GM13977 (cell line): ENCODE data around the gene PDCD4.

Source experiments
- DNase-seq: peaks from one replicate; pipeline ENCODE4 v3.0.0; 2012; ENCODE audit warnings: low spot score
- in situ Hi-C: fragments of 300-500 bp; cut with MboI; formaldehyde crosslinking; loops from one replicate; pipeline ENCODE4 v1.12.0; 2022; ENCODE audit warnings: low sequenced_read_pairs, low pct_unique_long_range_greater_than_20kb, mixed read lengths, inconsistent platforms; ENCODE audit not compliant: unreplicated experiment
- TF ChIP-seq, protein P1 (sequence below): IDR thresholded peaks from 2 replicates; pipeline ENCODE4 v1.5.1; 2012; ENCODE audit warnings: mild to moderate bottlenecking, control low read depth; ENCODE audit not compliant: insufficient read depth; ENCODE audit errors: extremely low read depth, missing control alignments

Gene PDCD4

DNA sequence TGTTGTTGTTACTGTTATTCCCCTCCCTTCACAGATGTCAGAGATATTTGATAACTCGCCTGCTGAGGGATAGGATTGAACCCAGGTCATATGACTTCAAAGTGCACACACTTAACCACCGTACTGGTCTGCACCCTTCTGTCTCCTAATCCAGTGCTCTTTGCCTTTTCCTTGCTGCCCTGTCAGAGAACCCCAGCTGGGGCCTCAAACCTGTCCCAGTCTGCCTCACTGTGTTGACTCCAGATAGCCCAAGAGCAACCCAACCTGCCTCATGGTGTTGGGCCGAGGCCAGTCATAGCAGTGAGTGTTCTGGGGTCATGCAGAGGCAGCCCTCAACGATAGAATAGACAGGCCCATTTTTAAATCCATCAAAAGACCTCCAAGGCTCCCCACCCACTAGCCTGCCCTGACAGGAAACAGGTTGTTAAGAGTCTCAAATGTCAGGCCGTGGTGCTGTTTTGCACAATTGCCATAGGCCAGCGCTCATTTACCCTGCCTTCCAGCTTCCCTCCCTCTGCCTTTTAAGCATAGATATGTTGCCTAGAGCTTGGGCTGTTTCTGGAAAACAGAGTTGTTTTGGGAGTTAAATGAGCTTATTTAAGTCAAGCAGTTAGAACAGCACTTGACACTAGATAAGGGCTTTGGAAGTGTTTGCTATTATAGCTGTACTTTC, 37.0 kb upstream of the PDCD4 start:
- DNase-seq = no peak
- TF ChIP-seq, protein P1, sequence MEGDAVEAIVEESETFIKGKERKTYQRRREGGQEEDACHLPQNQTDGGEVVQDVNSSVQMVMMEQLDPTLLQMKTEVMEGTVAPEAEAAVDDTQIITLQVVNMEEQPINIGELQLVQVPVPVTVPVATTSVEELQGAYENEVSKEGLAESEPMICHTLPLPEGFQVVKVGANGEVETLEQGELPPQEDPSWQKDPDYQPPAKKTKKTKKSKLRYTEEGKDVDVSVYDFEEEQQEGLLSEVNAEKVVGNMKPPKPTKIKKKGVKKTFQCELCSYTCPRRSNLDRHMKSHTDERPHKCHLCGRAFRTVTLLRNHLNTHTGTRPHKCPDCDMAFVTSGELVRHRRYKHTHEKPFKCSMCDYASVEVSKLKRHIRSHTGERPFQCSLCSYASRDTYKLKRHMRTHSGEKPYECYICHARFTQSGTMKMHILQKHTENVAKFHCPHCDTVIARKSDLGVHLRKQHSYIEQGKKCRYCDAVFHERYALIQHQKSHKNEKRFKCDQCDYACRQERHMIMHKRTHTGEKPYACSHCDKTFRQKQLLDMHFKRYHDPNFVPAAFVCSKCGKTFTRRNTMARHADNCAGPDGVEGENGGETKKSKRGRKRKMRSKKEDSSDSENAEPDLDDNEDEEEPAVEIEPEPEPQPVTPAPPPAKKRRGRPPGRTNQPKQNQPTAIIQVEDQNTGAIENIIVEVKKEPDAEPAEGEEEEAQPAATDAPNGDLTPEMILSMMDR = no peak
- in situ Hi-C loops = no loop called here

DNA sequence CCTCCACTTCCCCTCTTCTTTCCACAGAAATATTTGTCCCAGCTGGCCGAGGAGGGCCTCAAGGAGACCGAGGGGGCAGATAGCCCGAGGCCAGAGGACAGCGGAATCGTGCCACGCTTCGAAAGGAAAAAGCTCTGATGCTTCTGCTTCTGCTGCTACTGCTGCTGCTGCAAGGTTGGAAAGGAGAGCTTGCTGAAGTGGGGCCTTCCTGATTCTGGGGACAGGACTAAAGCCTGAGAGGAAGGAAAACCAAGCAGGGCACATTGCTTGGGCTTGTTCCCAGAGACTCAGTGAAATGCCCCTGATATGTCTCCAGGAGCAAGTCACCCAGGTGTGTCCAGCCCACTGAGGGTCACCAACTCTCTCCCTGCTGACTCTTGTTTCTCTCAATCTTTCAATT, 35.9 kb upstream of the PDCD4 start:
- no peak for DNase-seq
- in situ Hi-C loops = no loop called here
- TF ChIP-seq, protein P1 = no peak

DNA sequence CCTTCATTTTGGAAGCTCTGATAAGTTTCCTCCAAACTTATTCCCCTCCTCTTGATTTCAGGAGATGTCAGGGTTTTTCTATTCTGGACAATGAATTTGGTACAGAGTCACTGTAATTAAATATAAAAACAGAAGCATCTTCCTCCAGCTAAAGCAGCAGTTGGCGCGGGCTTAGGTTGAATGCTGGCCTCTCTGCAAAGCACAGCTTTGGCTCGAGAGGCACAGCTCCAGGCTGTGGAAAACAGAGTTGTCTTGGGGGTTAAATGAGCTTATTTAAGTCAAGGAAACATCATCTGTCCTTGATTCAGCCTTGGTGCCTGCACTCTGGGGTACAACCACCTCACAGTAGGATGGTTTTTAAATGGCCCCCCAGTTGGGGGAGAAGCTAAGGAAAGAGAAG, 35.0 kb upstream of the PDCD4 start:
- TF ChIP-seq, protein P1 = no peak
- in situ Hi-C loops = no loop called here
- no peak for DNase-seq

DNA sequence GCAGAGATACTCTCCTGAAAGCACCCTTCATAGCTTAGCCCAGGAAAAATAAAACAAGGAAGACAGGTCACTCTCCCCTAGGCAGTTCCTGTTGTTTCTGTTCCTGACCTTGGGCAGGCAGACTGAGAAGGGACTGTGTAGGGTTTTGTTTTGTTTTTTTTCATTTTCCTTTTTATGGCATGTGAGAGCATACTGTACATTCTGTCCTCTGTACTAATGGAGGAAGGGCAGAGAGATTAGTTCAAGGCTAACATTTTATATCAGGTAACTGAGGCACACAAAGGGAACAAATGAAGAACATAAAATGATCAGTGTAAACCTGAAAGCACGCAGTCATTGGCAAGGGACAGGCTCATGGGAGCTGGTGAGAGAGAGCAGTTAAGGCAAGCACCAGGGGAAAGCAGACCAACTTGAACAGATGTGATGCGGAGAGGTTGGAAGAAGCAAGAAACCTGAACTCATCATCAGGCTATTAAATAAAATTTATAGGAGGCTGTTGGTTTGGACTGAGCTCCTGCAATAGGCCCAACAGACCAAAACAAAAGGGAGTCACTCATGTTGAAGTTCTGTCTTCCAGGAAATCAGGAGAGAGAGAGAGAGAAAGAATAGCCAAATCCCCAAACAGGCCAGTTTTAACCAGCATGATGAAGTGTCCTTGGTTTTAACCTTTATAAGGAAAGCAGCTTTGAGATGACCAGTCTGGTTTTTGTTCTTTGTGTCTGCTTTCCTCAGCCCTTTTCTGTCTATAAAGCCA, 34.1 kb upstream of the PDCD4 start:
- TF ChIP-seq, protein P1 = no peak
- in situ Hi-C loops = no loop called here
- DNase-seq = no peak

DNA sequence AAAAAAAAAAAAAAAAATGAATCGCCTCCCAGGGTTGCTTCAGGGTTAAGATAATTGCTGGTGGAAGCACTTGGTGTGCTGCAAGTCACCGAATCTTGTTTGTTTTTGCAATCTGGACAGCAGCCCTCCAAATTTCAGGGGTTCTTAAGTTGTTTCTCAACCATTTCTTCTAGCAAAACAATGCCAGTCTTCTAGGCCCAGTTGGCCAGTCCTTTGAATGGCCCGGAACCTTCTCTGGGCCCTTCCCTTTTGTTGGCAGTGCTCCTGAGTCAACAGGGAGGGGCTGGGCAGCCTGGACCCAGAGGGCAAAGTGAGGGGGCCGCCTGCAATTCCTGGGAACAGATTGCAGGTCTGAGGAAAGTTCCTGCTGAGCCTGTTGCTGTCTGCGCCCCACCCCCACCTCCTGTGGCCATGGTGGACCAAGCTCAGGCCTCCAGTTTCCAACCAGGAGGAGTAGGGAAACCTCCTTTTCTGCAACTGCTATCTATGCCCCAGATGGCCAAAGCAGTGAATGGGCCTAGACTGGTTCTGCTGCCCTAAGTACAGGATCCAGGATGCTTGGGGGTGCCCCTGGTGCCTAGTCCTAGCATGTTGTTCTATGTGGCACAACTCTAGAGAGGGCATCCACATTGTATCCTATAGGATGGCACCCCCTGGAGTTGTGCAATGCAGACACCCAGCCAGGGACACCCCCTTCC, 31.4 kb upstream of the PDCD4 start:
- no peak for DNase-seq
- TF ChIP-seq, protein P1 = no peak
- in situ Hi-C loops = no loop called here

DNA sequence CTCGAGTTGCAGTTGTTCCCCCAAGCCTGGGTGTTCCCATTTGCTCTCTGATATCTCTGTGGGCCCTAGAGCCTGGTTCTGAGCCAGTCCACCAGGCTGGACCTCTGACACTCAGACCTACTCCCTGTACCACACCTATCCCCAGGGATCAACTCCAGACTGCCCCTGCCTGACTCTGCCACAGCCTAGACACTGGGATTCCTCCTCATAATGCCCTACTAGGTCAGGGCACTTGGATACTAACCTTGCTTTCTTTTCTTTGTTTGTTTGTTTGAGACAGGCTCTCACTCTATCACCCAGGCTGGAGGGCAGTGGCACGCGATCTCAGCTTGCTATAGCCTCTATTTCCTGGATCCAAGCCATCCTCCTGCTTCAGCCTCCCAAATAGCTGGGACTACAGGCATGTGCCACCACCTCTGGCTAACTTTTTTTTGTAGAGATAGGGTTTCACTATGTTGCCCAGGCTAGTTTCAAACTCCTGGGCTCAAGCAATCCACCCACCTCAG, 30.8 kb upstream of the PDCD4 start:
- TF ChIP-seq, protein P1 = no peak
- DNase-seq = no peak
- in situ Hi-C loops = no loop called here
